Endometrial microvascular endothelial cells (primary cell): ENCODE results near the gene LBX2. TPM values are rescaled to one million over a fixed set of nuclear protein-coding genes. Genes with fewer than 3 reads are reported as not detected.
"Not testable (repeated sequence)": the region's sequence is repeated elsewhere in the genome, so short reads cannot be mapped to it uniquely, and the experiment has no call there.

Experiments used
- in situ Hi-C: cut with HindIII; loops from 2 replicates; pipeline ENCODE4 v1.10.0; 2017; ENCODE audit warnings: low sequenced_read_pairs, low pct_unique_long_range_greater_than_20kb; ENCODE audit errors: inconsistent ontology term
- total RNA-seq: library from RNA; depleted of rRNA; stranded (reverse); fragments of >200 nt; gene quantifications from one replicate; pipeline ENCODE4 v1.2.3, GENCODE V29; 2015; ENCODE audit errors: inconsistent ontology term

Gene LBX2
- total RNA-seq, 1 donor from 2014 or later, result 2.5 TPM

GRCh38 chr2:74462054-74462785 is 37.2 kb downstream of the LBX2 start:
- in situ Hi-C loops, result no loop called here

GRCh38 chr2:74461187-74462053 is 38.0 kb downstream of the LBX2 start:
- in situ Hi-C loops, result no loop called here

DNA sequence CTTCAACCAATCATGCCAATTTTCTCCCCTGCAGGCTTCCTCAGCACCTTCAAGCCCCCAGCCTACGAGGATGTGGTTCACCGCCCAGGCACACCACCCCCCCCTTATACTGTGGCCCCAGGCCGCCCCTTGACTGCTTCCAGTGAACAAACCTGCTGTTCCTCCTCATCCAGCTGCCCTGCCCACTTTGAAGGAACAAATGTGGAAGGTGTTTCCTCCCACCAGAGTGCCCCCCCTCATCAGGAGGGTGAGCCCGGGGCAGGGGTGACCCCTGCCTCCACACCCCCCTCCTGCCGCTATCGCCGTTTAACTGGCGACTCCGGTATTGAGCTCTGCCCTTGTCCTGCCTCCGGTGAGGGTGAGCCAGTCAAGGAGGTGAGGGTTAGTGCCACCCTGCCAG is 39.2 kb downstream of the LBX2 start:
- in situ Hi-C loops, result not testable (repeated sequence)

DNA sequence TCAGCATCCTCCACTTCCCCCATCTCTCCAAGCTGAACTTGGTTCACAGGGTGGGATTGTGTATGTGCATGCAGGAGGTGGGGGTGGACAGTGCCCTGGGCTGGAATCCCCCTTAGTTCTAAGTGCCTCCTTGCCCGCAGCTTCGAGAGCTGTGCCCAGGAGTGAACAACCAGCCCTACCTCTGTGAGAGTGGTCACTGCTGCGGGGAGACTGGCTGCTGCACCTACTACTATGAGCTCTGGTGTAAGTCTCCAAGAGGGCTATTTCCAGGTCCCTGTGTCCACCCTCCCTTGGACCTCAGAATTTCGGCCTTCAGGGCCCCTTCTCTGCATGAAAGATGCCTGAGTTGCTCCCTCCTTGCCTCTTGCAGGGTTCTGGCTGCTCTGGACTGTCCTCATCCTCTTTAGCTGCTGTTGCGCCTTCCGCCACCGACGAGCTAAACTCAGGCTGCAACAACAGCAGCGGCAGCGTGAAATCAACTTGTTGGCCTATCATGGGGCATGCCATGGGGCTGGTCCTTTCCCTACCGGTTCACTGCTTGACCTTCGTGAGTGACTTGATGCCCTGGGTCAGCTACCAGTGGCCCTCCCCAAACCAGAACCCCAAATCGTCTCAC is 39.8 kb downstream of the LBX2 start:
- in situ Hi-C loops, result not testable (repeated sequence)

GRCh38 chr2:74458938-74459363 is 40.5 kb downstream of the LBX2 start:
- in situ Hi-C loops, result no loop called here

DNA sequence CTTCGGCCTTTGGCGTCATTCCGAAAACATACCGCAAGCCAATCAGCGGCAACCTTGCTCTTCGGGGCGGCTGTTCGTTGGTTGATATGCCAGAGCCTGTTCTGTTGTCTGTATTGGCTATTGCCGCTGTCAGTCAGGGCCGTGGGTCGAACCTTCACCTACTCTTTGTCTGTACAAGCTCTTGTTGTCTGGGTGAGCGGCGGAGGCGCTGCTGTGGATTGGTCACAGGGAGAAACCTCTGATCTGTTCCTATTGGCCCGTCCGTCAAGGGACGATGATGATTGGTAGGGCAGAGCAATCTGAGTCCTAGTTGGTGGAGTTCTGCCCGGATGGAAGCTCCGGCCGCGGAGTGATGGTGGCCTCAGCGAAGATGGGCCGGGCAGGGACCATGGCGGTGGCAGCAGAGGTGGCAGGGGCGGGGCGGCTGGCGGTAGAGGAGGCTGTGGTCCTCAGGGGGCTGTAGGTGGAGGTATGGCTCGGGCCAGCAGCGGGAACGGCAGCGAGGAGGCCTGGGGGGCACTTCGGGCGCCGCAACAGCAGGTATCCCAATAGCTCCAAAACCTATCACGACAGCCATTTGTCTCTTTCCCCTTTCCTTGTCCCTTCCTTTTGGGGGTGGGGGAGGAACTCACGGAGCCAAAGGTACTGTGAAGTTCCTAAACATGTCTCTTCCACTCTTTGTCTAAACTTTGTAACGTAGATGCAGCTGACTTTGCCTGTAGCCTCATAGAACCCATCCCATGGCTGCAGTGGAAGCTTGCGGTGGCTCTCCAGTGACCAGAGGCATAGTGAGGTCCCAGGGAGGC is 41.1 kb downstream of the LBX2 start, which contains the start of gene WBP1:
Gene WBP1 (plus strand): TSS at position 307 of the 806 bp plus-strand sequence. CDS start 165 bp downstream, at position 472.
- in situ Hi-C loops, result no loop called here

DNA sequence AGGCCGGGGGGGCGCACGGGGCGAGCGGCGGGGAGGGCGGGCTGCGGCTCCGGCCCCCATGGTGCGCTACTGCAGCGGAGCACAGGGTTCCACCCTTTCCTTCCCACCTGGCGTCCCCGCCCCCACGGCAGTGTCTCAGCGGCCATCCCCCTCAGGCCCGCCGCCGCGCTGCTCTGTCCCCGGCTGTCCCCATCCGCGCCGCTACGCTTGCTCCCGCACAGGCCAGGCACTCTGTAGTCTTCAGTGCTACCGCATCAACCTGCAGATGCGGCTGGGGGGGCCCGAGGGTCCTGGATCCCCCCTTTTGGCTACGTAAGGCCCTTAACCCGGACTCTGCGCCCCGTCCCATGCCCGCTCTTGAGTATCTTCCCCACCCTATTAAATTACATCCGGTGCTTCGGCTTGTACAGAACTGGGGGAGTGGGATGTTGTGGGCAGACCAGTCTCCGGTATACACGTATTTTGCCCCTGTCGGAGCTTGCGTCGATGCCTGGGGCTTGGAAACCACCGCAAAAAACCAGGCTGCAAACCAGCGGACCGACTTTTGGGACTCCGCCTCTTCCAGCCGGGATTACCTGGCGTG is 41.8 kb downstream of the LBX2 start:
- in situ Hi-C loops, result no loop called here

- in situ Hi-C loops, result no loop called here
These were observed 42.3 kb downstream of the LBX2 start for GRCh38 chr2:74457129-74457548.

DNA sequence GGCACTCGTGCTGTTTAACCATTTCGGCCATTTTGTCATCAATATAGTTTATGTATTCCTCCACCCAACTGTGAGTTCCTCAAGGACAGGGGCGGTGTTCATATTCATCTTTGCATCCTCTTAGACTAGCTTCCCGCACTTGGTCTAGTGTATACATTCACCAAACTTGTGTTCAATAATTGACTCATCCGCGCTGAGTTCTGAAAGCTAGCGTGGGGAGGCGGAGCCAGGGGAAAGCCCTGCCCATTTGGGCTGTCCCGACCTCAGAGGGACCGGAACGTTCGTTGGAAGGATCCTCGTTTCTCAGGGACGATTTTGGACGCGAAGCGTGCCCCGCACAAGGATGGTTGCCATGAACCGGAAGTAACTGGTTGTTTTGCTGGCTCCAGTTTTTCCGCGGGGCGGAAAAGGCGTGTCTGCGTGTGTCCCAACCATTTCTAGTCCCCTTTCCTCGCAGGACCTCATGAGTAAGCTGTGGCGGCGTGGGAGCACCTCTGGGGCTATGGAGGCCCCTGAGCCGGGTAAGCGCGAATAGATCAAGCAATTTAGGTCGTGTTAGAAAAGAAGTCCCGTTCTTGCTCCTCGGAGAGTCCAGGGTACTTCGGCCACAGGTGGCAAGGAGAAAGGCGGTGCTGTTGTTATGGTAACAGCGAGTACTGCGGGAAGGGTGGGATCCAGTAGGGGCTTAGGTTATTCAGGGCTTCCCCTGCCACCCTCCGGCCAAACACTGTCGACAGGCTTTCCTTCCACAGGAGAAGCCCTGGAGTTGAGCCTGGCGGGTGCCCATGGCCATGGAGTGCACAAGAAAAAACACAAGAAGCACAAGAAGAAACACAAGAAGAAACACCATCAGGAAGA is 44.5 kb downstream of the LBX2 start, which contains the start of gene INO80B:
Gene INO80B (plus strand): TSS at position 434 of the 858 bp plus-strand sequence. CDS start 30 bp downstream, at position 464.
- in situ Hi-C loops, result no loop called here

- in situ Hi-C loops, result no loop called here
These were observed 48.7 kb downstream of the LBX2 start for GRCh38 chr2:74450570-74451190.

GRCh38 chr2:74448771-74449170 is 50.6 kb downstream of the LBX2 start:
- in situ Hi-C loops, result no loop called here

Other genes with a start within 250 kb of the LBX2 start
- gene SLC4A5, start 156.2 kb downstream of the LBX2 start, total RNA-seq, result 0.37 TPM
- gene DCTN1, start 119.3 kb downstream of the LBX2 start, total RNA-seq, result 121 TPM
- 0.46 TPM for gene C2orf81, start 78.0 kb downstream of the LBX2 start, total RNA-seq
- 28.4 TPM for gene WDR54, start 77.9 kb downstream of the LBX2 start, total RNA-seq
- gene RTKN, start 57.7 kb downstream of the LBX2 start, total RNA-seq, result 1.0 TPM
- gene INO80B, start 44.5 kb downstream of the LBX2 start, total RNA-seq, result 13.2 TPM
- 40.0 TPM for gene WBP1, start 41.2 kb downstream of the LBX2 start, total RNA-seq
- gene MOGS, start 34.2 kb downstream of the LBX2 start, total RNA-seq, result 92.7 TPM
- 29.5 TPM for gene MRPL53, start 26.9 kb downstream of the LBX2 start, total RNA-seq
- gene CCDC142, start 16.6 kb downstream of the LBX2 start, total RNA-seq, result 7.1 TPM
- 33.7 TPM for gene TTC31, start 16.5 kb downstream of the LBX2 start, total RNA-seq
- 17.2 TPM for gene PCGF1, start 8.1 kb upstream of the LBX2 start, total RNA-seq
- gene TLX2, start 14.8 kb upstream of the LBX2 start, total RNA-seq, result not detected
- 0.19 TPM for gene DQX1, start 26.6 kb upstream of the LBX2 start, total RNA-seq
- 135 TPM for gene AUP1, start 30.1 kb upstream of the LBX2 start, total RNA-seq
- 42.1 TPM for gene HTRA2, start 30.3 kb upstream of the LBX2 start, total RNA-seq
- 0.65 TPM for gene LOXL3, start 54.3 kb upstream of the LBX2 start, total RNA-seq
- gene DOK1, start 55.1 kb upstream of the LBX2 start, total RNA-seq, result 9.1 TPM
- gene M1AP, start 148.7 kb upstream of the LBX2 start, total RNA-seq, result 0.09 TPM
- gene SEMA4F, start 154.6 kb upstream of the LBX2 start, total RNA-seq, result 13.2 TPM